Measurements from ENCODE around the gene REX1BD. TPM values are rescaled to one million over a fixed set of nuclear protein-coding genes. Genes with fewer than 3 reads are reported as not detected.

The REX1BD gene
- total and polyA plus RNA-seq, 2 of the 13 experiments (the other 11 are each of a cell fraction or from before 2014, with no cell fraction given) = 7.5 to 25.4 TPM

DNA sequence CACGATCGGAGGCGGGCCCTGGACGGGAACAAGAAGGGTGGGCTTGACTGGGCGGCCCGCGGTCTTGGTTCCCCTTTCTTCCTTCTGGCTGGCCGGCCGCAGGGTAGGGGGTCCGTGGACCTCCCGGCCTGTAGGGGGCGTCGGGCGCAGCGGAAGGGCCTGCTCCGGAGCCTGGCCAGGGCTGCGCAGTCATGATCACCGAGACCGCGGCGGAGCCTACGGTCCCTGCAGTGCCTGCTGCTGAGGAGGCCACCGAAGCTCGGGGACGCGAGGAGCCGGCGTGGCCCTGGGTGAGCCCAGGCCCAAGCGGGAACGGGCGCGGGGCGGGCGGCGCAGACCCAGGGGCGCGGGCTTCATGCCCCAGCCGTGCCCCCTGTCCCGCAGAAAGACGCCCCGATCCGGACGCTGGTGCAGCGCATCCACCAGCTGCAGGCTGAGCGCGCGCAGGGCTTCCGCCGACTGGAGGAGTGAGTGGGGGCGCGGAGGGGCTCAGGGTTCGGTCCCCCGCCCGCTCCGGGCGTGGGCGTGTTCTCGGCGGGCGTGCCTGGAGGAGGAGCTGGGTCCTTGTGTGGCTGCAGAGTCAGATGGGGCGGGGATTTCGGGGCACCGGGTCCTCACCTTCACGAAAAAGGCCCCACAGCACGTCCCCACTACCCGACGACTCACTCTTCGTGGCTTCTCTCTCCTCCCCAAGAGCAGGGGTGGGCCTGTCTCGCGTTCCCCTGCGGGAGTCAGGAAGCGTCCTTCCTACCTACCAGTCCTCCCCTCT is at the start of gene REX1BD (continued):
- TF ChIP-seq HIVEP1 (CRISPR knock-in tag; IDR thresholded peaks at IDR 0.05) = no peak
- no peak for TF ChIP-seq ZNF17 (CRISPR knock-in tag; IDR thresholded peaks at IDR 0.05)
- no peak for TF ChIP-seq ZNF562 (CRISPR knock-in tag; IDR thresholded peaks at IDR 0.05; ENCODE audit: borderline replicate concordance)
- TF ChIP-seq, protein P1, sequence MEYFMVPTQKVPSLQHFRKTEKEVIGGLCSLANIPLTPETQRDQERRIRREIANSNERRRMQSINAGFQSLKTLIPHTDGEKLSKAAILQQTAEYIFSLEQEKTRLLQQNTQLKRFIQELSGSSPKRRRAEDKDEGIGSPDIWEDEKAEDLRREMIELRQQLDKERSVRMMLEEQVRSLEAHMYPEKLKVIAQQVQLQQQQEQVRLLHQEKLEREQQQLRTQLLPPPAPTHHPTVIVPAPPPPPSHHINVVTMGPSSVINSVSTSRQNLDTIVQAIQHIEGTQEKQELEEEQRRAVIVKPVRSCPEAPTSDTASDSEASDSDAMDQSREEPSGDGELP (IDR thresholded peaks at IDR 0.05; ENCODE audit: borderline replicate concordance, low read depth) = peak; percentile 63; the same call in 1 of the 2 replicates
- TF ChIP-seq SIN3B (IDR thresholded peaks at IDR 0.05; ENCODE audit: low read length) = no peak
- TF ChIP-seq SRSF9 (IDR thresholded peaks at IDR 0.05; ENCODE audit: borderline replicate concordance, insufficient read depth, low read depth, low read length, poor library complexity, severe bottlenecking) = no peak
- TF ChIP-seq SOX5 (CRISPR knock-in tag; IDR thresholded peaks at IDR 0.05; ENCODE audit: borderline replicate concordance) = peak; percentile 8; the same call in 1 of the 2 replicates
- peak; percentile 99 for TF ChIP-seq ZBTB7B (CRISPR knock-in tag; IDR thresholded peaks at IDR 0.05)
- no peak for TF ChIP-seq ZNF292 (CRISPR knock-in tag; IDR thresholded peaks at IDR 0.05; ENCODE audit: borderline replicate concordance, low read depth)
- TF ChIP-seq, protein P2, sequence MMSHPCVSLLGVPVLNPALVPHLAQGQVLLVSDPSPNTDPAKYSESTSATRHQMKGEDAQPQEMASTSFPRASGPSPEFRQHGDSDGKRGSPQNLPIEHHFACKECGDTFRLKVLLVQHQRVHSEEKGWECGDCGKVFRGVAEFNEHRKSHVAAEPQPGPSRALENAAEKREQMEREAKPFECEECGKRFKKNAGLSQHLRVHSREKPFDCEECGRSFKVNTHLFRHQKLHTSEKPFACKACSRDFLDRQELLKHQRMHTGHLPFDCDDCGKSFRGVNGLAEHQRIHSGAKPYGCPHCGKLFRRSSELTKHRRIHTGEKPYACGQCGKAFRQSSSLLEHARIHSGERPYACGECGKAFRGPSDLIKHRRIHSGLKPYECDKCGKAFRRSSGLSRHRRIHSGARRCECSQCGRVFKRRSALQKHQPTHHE (CRISPR knock-in tag; IDR thresholded peaks at IDR 0.05; ENCODE audit: borderline replicate concordance) = peak; percentile 75; the same call in 1 of the 2 replicates
- TF ChIP-seq, protein P3, sequence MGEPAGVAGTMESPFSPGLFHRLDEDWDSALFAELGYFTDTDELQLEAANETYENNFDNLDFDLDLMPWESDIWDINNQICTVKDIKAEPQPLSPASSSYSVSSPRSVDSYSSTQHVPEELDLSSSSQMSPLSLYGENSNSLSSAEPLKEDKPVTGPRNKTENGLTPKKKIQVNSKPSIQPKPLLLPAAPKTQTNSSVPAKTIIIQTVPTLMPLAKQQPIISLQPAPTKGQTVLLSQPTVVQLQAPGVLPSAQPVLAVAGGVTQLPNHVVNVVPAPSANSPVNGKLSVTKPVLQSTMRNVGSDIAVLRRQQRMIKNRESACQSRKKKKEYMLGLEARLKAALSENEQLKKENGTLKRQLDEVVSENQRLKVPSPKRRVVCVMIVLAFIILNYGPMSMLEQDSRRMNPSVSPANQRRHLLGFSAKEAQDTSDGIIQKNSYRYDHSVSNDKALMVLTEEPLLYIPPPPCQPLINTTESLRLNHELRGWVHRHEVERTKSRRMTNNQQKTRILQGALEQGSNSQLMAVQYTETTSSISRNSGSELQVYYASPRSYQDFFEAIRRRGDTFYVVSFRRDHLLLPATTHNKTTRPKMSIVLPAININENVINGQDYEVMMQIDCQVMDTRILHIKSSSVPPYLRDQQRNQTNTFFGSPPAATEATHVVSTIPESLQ (CRISPR knock-in tag; conservative IDR thresholded peaks at IDR 0.05) = no peak
- TF ChIP-seq NR3C1 (CRISPR knock-in tag; IDR thresholded peaks at IDR 0.05) = no peak
- TF ChIP-seq LCORL (IDR thresholded peaks at IDR 0.05) = no peak
- TF ChIP-seq LCORL (CRISPR knock-in tag; IDR thresholded peaks at IDR 0.05) = peak; percentile 37
- TF ChIP-seq DMAP1 (CRISPR knock-in tag; IDR thresholded peaks at IDR 0.05) = peak; percentile 20; the same call in 1 of the 2 replicates
- TF ChIP-seq, protein P4, sequence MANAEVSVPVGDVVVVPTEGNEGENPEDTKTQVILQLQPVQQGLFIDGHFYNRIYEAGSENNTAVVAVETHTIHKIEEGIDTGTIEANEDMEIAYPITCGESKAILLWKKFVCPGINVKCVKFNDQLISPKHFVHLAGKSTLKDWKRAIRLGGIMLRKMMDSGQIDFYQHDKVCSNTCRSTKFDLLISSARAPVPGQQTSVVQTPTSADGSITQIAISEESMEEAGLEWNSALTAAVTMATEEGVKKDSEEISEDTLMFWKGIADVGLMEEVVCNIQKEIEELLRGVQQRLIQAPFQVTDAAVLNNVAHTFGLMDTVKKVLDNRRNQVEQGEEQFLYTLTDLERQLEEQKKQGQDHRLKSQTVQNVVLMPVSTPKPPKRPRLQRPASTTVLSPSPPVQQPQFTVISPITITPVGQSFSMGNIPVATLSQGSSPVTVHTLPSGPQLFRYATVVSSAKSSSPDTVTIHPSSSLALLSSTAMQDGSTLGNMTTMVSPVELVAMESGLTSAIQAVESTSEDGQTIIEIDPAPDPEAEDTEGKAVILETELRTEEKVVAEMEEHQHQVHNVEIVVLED (CRISPR knock-in tag; IDR thresholded peaks at IDR 0.05; ENCODE audit: borderline replicate concordance) = peak; percentile 73
- TF ChIP-seq ZNF660 (CRISPR knock-in tag; IDR thresholded peaks at IDR 0.05; ENCODE audit: borderline replicate concordance, low read depth) = no peak
- TF ChIP-seq ZNF20 (CRISPR knock-in tag; IDR thresholded peaks at IDR 0.05) = no peak
- TF ChIP-seq HNF4A (CRISPR knock-in tag; IDR thresholded peaks at IDR 0.05) = peak; percentile 28; the same call in 1 of the 2 replicates
- no peak for TF ChIP-seq SOX6 (IDR thresholded peaks at IDR 0.05)
- TF ChIP-seq SOX6 (CRISPR knock-in tag; IDR thresholded peaks at IDR 0.05) = peak; percentile 44
- TF ChIP-seq, protein P5, sequence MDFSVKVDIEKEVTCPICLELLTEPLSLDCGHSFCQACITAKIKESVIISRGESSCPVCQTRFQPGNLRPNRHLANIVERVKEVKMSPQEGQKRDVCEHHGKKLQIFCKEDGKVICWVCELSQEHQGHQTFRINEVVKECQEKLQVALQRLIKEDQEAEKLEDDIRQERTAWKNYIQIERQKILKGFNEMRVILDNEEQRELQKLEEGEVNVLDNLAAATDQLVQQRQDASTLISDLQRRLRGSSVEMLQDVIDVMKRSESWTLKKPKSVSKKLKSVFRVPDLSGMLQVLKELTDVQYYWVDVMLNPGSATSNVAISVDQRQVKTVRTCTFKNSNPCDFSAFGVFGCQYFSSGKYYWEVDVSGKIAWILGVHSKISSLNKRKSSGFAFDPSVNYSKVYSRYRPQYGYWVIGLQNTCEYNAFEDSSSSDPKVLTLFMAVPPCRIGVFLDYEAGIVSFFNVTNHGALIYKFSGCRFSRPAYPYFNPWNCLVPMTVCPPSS (IDR thresholded peaks at IDR 0.05) = no peak
